ENCODE data around the gene TMC1. TPM values are rescaled to one million over a fixed set of nuclear protein-coding genes. Genes with fewer than 3 reads are reported as not detected.

TMC1 gene
- total and polyA plus RNA-seq, 2 of the 13 experiments (the other 11 are each of a cell fraction or from before 2014, with no cell fraction given), result 0.02 to 0.03 TPM

DNA sequence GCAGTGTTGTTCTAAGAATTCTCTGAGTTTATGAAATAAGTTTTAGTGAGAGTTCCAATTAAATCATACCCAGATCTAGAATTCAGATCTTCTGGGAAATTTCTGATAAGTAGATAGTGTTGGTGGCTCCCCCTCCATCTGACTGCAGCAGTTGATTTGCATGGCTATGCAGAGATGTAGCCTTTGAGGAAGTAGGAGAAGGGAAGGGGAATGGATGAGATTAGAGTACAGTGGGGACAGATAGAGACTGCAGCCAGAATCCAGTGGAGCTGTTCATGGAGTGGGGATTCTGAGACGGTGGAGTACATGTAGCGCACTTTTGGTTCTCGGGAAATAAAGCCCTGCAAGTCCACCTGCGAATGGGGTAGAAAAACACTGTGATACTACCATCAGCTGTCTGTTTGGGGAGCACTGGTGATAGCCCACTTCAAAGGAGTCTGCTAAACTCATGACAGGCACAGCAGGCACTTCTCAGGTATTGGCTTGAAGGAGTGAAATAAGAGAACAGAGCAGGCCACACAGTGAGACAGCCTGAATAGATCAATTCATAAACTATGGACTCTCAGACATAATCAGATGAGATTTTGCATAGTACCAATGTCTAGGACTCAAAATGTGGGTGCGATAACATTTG, 334.6 kb downstream of the TMC1 start (continued):
- TF ChIP-seq, protein P1, sequence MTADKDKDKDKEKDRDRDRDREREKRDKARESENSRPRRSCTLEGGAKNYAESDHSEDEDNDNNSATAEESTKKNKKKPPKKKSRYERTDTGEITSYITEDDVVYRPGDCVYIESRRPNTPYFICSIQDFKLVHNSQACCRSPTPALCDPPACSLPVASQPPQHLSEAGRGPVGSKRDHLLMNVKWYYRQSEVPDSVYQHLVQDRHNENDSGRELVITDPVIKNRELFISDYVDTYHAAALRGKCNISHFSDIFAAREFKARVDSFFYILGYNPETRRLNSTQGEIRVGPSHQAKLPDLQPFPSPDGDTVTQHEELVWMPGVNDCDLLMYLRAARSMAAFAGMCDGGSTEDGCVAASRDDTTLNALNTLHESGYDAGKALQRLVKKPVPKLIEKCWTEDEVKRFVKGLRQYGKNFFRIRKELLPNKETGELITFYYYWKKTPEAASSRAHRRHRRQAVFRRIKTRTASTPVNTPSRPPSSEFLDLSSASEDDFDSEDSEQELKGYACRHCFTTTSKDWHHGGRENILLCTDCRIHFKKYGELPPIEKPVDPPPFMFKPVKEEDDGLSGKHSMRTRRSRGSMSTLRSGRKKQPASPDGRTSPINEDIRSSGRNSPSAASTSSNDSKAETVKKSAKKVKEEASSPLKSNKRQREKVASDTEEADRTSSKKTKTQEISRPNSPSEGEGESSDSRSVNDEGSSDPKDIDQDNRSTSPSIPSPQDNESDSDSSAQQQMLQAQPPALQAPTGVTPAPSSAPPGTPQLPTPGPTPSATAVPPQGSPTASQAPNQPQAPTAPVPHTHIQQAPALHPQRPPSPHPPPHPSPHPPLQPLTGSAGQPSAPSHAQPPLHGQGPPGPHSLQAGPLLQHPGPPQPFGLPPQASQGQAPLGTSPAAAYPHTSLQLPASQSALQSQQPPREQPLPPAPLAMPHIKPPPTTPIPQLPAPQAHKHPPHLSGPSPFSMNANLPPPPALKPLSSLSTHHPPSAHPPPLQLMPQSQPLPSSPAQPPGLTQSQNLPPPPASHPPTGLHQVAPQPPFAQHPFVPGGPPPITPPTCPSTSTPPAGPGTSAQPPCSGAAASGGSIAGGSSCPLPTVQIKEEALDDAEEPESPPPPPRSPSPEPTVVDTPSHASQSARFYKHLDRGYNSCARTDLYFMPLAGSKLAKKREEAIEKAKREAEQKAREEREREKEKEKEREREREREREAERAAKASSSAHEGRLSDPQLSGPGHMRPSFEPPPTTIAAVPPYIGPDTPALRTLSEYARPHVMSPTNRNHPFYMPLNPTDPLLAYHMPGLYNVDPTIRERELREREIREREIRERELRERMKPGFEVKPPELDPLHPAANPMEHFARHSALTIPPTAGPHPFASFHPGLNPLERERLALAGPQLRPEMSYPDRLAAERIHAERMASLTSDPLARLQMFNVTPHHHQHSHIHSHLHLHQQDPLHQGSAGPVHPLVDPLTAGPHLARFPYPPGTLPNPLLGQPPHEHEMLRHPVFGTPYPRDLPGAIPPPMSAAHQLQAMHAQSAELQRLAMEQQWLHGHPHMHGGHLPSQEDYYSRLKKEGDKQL (CRISPR knock-in tag; IDR thresholded peaks at IDR 0.05; ENCODE audit: low read depth), result no peak
- TF ChIP-seq, protein P2, sequence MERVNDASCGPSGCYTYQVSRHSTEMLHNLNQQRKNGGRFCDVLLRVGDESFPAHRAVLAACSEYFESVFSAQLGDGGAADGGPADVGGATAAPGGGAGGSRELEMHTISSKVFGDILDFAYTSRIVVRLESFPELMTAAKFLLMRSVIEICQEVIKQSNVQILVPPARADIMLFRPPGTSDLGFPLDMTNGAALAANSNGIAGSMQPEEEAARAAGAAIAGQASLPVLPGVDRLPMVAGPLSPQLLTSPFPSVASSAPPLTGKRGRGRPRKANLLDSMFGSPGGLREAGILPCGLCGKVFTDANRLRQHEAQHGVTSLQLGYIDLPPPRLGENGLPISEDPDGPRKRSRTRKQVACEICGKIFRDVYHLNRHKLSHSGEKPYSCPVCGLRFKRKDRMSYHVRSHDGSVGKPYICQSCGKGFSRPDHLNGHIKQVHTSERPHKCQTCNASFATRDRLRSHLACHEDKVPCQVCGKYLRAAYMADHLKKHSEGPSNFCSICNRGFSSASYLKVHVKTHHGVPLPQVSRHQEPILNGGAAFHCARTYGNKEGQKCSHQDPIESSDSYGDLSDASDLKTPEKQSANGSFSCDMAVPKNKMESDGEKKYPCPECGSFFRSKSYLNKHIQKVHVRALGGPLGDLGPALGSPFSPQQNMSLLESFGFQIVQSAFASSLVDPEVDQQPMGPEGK (CRISPR knock-in tag; IDR thresholded peaks at IDR 0.05), result no peak
- no peak for TF ChIP-seq EED (CRISPR knock-in tag; IDR thresholded peaks at IDR 0.05)

Measured in HepG2 (cell line).